Activated naive CD4-positive, alpha-beta T cell treated with Interleukin-2 at 50 U/mL for 16 hours (primary cell): ENCODE results near the gene ARHGAP8.

Experiments
- DNase-seq: peaks from one replicate; pipeline ENCODE4 v3.0.0-alpha.2; 2020

Gene ARHGAP8

GRCh38 chr22:44807915-44808690 is 55.7 kb downstream of the ARHGAP8 start:
- DNase-seq, result no peak

GRCh38 chr22:44809456-44809855 is 57.1 kb downstream of the ARHGAP8 start:
- DNase-seq, result no peak

- no peak for DNase-seq
Observed at GRCh38 chr22:44811141-44811540, 58.8 kb downstream of the ARHGAP8 start.

GRCh38 chr22:44813416-44813815 is 61.0 kb downstream of the ARHGAP8 start:
- no peak for DNase-seq

- DNase-seq, result no peak
Observed at GRCh38 chr22:44814266-44815098, 62.1 kb downstream of the ARHGAP8 start.

GRCh38 chr22:44815099-44816070 is 63.0 kb downstream of the ARHGAP8 start:
- no peak for DNase-seq

GRCh38 chr22:44816141-44816540 is 63.8 kb downstream of the ARHGAP8 start:
- DNase-seq, result no peak

- no peak for DNase-seq
Observed at GRCh38 chr22:44818727-44819126, 66.4 kb downstream of the ARHGAP8 start.

- no peak for DNase-seq
Observed at GRCh38 chr22:44819966-44820631, 67.7 kb downstream of the ARHGAP8 start.

GRCh38 chr22:44821741-44822475 is 69.5 kb downstream of the ARHGAP8 start:
- no peak for DNase-seq

GRCh38 chr22:44822534-44822933 is 70.2 kb downstream of the ARHGAP8 start:
- no peak for DNase-seq

- DNase-seq, result no peak
Observed at GRCh38 chr22:44823396-44823795, 71.0 kb downstream of the ARHGAP8 start.

- DNase-seq, result no peak
Observed at GRCh38 chr22:44823806-44824205, 71.4 kb downstream of the ARHGAP8 start.

- DNase-seq, result no peak
Observed at GRCh38 chr22:44824271-44824670, 71.9 kb downstream of the ARHGAP8 start.

- DNase-seq, result no peak
Observed at GRCh38 chr22:44825310-44826150, 73.2 kb downstream of the ARHGAP8 start.

- DNase-seq, result no peak
Observed at GRCh38 chr22:44827666-44828190, 75.4 kb downstream of the ARHGAP8 start.

GRCh38 chr22:44828193-44828592 is 75.8 kb downstream of the ARHGAP8 start:
- no peak for DNase-seq

GRCh38 chr22:44831885-44832284 is 79.5 kb downstream of the ARHGAP8 start:
- DNase-seq, result no peak

GRCh38 chr22:44834065-44834464 is 81.7 kb downstream of the ARHGAP8 start:
- no peak for DNase-seq

GRCh38 chr22:44837481-44837880 is 85.1 kb downstream of the ARHGAP8 start:
- no peak for DNase-seq
